ENCODE data around the gene PATJ.

The PATJ gene

DNA sequence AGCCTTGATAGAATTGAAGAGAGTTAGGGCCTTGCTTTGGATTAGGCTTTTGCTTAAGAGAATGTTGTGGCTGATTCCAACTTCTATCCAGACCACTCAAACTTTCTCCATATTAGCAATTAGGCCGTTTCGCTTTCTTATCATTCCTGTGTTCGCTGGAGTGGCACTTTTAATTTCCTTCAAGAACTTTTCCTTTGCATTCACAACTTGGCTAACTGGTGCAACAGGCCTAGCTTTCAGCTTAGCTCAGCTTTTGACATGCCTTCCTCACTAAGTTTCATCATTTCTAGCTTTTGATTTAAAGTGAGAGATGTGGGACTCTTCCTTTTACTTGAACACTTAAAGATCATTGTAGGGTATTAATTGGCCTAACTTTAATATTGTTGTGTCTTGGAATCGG is 268.7 kb downstream of the PATJ start:
- H3K4me3 Mint-ChIP-seq = no peak overlapping the region
- intact Hi-C loops (cut with micrococcal nuclease) = no loop called here
- H3K4me1 Mint-ChIP-seq (ENCODE audit: low read depth) = no peaks in the 10 kb centered on the region
- no peaks in the 10 kb centered on the region for H3K27me3 Mint-ChIP-seq
- no peak overlapping the region for H3K27ac Mint-ChIP-seq
- no peaks in the 10 kb centered on the region for H3K9me3 Mint-ChIP-seq
- H3K36me3 Mint-ChIP-seq (ENCODE audit: low read depth) = no peaks in the 10 kb centered on the region

DNA sequence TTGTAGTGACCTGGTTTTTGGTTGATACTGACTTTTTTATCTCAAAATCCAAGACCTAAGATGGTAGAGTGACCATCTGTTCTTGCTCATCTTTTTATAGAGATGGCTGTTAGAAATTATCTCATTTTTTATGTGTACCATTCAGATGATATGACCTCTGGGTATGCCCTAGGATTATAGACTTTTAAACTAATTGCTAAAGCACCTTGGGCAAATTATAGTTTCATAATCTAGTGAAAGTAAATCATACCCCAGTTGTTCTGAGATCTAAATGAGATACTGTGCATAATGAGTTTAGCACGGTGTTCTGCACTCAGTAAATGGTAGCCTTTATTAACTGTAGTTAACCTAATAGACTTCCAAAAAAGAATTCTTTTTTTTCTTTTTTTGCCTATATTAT is 269.8 kb downstream of the PATJ start:
- intact Hi-C loops (cut with micrococcal nuclease) = no loop called here
- H3K27me3 Mint-ChIP-seq = no peaks in the 10 kb centered on the region
- no peak overlapping the region for H3K4me3 Mint-ChIP-seq
- no peaks in the 10 kb centered on the region for H3K4me1 Mint-ChIP-seq (ENCODE audit: low read depth)
- no peaks in the 10 kb centered on the region for H3K36me3 Mint-ChIP-seq (ENCODE audit: low read depth)
- no peak overlapping the region for H3K27ac Mint-ChIP-seq
- no peaks in the 10 kb centered on the region for H3K9me3 Mint-ChIP-seq

- H3K27ac Mint-ChIP-seq = no peak overlapping the region
These were observed 270.6 kb downstream of the PATJ start for GRCh38 chr1:62012836-62013235.

DNA sequence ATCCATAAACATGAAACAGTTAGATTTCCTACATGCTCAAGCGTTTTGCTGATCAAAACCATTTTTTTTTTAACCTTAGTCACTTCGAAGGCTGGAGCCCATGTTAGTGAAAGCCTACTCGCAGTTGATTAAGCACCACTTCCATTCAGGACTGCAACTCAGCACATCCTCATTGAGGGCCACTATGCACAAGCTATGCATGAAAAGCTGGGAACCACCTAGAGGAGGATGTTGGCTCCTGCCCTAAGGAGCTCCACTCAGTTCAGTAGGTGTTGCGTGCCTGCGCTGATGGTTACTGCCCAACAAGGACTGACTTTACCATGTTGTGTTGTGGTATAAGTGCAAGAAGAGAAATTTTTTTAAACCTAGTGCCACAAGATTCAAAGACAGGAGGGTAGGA is 271.0 kb downstream of the PATJ start:
- no peaks in the 10 kb centered on the region for H3K27me3 Mint-ChIP-seq
- H3K36me3 Mint-ChIP-seq (ENCODE audit: low read depth) = no peaks in the 10 kb centered on the region
- H3K4me3 Mint-ChIP-seq = no peak overlapping the region
- H3K9me3 Mint-ChIP-seq = no peaks in the 10 kb centered on the region
- intact Hi-C loops (cut with micrococcal nuclease) = no loop called here
- H3K4me1 Mint-ChIP-seq (ENCODE audit: low read depth) = no peaks in the 10 kb centered on the region
- H3K27ac Mint-ChIP-seq = no peak overlapping the region

More at GRCh38 chr1:62012836-62013235, 270.6 kb downstream of the PATJ start:
- no peaks in the 10 kb centered on the region for H3K36me3 Mint-ChIP-seq (ENCODE audit: low read depth)
- no peaks in the 10 kb centered on the region for H3K4me1 Mint-ChIP-seq (ENCODE audit: low read depth)
- intact Hi-C loops (cut with micrococcal nuclease) = no loop called here
- no peaks in the 10 kb centered on the region for H3K9me3 Mint-ChIP-seq
- H3K27me3 Mint-ChIP-seq = no peaks in the 10 kb centered on the region
- no peak overlapping the region for H3K4me3 Mint-ChIP-seq

DNA sequence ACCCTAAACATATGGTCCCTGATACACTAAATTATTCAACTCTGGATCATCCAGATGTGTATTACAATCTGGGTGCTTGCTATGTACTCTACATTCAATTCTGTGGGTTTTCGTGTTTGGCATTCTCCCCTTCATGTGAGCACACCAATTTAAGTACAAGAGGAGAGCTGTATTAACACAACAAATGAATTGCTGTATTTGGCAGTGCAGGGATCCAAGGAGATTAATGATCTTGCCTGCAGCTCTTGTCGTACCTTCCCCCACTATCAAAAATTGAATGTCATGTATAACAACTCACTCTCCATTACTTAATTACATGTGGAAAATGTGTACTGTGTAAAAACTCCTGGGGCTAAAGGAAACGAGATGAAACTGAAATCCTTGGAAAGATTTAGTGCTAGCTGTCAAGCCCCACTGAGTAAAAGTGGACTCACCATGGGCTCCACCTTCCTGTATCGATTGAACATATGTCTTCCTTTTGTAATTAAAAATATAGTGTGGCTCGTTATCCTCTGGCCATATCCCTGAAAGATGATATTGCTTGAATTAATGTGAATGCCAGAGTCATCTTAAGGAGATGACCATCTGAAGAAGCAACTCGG is 280.2 kb downstream of the PATJ start:
- no peaks in the 10 kb centered on the region for H3K36me3 Mint-ChIP-seq (ENCODE audit: low read depth)
- no peak overlapping the region for H3K4me3 Mint-ChIP-seq
- no peaks in the 10 kb centered on the region for H3K27me3 Mint-ChIP-seq
- no peak overlapping the region for H3K27ac Mint-ChIP-seq
- no peaks in the 10 kb centered on the region for H3K9me3 Mint-ChIP-seq
- intact Hi-C loops (cut with micrococcal nuclease) = no loop called here
- H3K4me1 Mint-ChIP-seq (ENCODE audit: low read depth) = no peaks in the 10 kb centered on the region

- H3K4me3 Mint-ChIP-seq = no peak overlapping the region
- H3K4me1 Mint-ChIP-seq (ENCODE audit: low read depth) = no peaks in the 10 kb centered on the region
- intact Hi-C loops (cut with micrococcal nuclease) = no loop called here
- no peak overlapping the region for H3K27ac Mint-ChIP-seq
- H3K36me3 Mint-ChIP-seq (ENCODE audit: low read depth) = no peaks in the 10 kb centered on the region
- H3K27me3 Mint-ChIP-seq = no peaks in the 10 kb centered on the region
- H3K9me3 Mint-ChIP-seq = no peaks in the 10 kb centered on the region
These were observed 282.4 kb downstream of the PATJ start for GRCh38 chr1:62024690-62025089.

DNA sequence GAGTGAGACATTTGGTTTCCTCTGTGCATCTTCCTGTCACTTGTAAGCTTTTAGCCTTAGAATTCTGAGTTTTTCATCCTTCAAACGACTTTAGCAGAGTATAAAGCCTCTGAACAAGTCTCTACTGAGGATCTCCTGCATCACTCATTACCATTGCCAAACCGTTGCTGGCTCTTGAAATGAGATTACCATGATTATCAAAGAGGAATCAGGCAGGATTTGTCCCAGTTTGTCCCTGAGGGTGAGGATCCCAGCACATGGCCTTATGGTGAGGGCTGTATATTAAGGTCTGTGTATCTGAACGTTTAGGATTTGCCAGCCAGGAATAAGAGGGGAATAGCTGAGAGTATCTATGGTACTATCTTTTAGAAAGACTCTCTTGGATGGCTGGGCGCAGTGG is 282.9 kb downstream of the PATJ start:
- H3K36me3 Mint-ChIP-seq (ENCODE audit: low read depth) = no peaks in the 10 kb centered on the region

DNA sequence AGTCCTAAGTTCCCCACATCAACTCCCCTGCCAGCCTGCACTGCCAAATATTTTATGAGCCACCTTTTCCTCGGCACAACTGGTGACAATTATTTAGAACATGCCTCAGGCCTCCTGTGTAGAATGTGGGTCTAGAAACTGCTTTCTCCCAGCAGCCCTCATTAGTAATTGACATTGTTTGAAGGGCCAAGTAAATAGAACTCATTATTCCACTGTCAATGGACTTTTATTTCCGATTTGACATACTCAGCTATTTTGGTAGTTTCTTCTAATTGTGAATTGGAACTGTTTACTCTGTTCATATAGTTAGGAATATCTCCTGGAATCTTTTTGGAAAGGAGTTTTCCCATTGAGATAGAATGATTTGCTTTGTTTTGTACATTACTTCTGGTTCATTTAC is 283.6 kb downstream of the PATJ start:
- H3K4me3 Mint-ChIP-seq = no peak overlapping the region
- H3K27me3 Mint-ChIP-seq = no peaks in the 10 kb centered on the region
- H3K27ac Mint-ChIP-seq = no peak overlapping the region
- no peaks in the 10 kb centered on the region for H3K9me3 Mint-ChIP-seq
- no peaks in the 10 kb centered on the region for H3K36me3 Mint-ChIP-seq (ENCODE audit: low read depth)
- intact Hi-C loops (cut with micrococcal nuclease) = no loop called here
- no peaks in the 10 kb centered on the region for H3K4me1 Mint-ChIP-seq (ENCODE audit: low read depth)

More for the DNA sequence above, 282.9 kb downstream of the PATJ start:
- no peaks in the 10 kb centered on the region for H3K27me3 Mint-ChIP-seq
- H3K4me1 Mint-ChIP-seq (ENCODE audit: low read depth) = no peaks in the 10 kb centered on the region
- H3K9me3 Mint-ChIP-seq = no peaks in the 10 kb centered on the region
- H3K27ac Mint-ChIP-seq = no peak overlapping the region
- no peak overlapping the region for H3K4me3 Mint-ChIP-seq
- intact Hi-C loops (cut with micrococcal nuclease) = no loop called here

DNA sequence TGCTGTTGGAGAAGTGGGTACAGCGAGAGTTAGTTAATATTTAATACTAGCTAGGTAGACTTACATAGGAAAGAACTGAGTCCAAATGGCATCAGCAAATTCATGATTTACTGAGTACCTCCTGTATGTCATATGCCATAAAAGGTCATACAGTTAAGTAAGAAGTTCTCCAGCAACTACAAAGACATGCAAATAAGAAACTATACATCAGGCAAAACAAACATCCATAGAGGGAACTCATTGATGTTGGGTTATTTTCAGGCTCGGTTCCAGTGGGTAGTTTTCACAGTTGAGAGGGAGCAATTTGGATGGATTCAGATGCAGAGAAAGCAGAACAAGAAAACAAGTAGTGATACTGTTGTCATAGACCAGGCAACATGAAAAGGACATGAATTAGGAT is 287.4 kb downstream of the PATJ start:
- Mint-ChIP-seq H3K4me3 (no peak overlapping the region), H3K27ac (no peak overlapping the region), H3K27me3 (no peaks in the 10 kb centered on the region), H3K4me1 (ENCODE audit: low read depth) (no peaks in the 10 kb centered on the region), H3K9me3 (no peaks in the 10 kb centered on the region), H3K36me3 (ENCODE audit: low read depth) (no peaks in the 10 kb centered on the region)
- intact Hi-C loops (cut with micrococcal nuclease) = no loop called here

GRCh38 chr1:62034790-62035189 is 292.5 kb downstream of the PATJ start:
- no peaks in the 10 kb centered on the region for H3K36me3 Mint-ChIP-seq (ENCODE audit: low read depth)
- H3K4me1 Mint-ChIP-seq (ENCODE audit: low read depth) = no peaks in the 10 kb centered on the region
- intact Hi-C loops (cut with micrococcal nuclease) = no loop called here
- no peaks in the 10 kb centered on the region for H3K27me3 Mint-ChIP-seq
- no peak overlapping the region for H3K4me3 Mint-ChIP-seq
- no peaks in the 10 kb centered on the region for H3K9me3 Mint-ChIP-seq
- no peak overlapping the region for H3K27ac Mint-ChIP-seq

DNA sequence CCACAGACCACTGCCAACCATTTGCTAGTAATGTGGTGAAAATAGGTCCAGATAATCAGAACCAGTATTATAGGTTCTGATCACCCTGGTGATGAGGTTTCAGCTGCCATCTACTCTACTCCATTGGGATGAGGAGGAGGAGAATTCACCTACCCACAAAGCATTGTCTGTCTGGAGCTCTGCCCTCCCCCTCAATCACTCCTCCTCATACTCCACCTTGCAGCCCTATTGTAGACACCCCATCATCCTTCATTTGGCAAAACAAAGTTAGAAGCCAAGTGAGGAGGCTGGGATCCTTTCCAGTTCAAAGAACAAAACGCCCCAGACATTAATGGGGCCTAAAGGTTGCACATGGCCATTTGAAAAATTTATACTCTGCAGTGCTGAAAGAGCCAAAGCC is 295.0 kb downstream of the PATJ start:
- Mint-ChIP-seq H3K27ac (no peak overlapping the region), H3K9me3 (no peaks in the 10 kb centered on the region), H3K4me3 (no peak overlapping the region), H3K36me3 (ENCODE audit: low read depth) (no peaks in the 10 kb centered on the region), H3K4me1 (ENCODE audit: low read depth) (no peaks in the 10 kb centered on the region), H3K27me3 (no peaks in the 10 kb centered on the region)
- intact Hi-C loops (cut with micrococcal nuclease) = no loop called here

- Mint-ChIP-seq H3K4me1 (ENCODE audit: low read depth) (no peaks in the 10 kb centered on the region), H3K9me3 (no peaks in the 10 kb centered on the region), H3K4me3 (no peak overlapping the region), H3K27ac (no peak overlapping the region), H3K36me3 (ENCODE audit: low read depth) (no peaks in the 10 kb centered on the region), H3K27me3 (no peaks in the 10 kb centered on the region)
- intact Hi-C loops (cut with micrococcal nuclease) = no loop called here
These were observed 296.5 kb downstream of the PATJ start for GRCh38 chr1:62038594-62039284.

DNA sequence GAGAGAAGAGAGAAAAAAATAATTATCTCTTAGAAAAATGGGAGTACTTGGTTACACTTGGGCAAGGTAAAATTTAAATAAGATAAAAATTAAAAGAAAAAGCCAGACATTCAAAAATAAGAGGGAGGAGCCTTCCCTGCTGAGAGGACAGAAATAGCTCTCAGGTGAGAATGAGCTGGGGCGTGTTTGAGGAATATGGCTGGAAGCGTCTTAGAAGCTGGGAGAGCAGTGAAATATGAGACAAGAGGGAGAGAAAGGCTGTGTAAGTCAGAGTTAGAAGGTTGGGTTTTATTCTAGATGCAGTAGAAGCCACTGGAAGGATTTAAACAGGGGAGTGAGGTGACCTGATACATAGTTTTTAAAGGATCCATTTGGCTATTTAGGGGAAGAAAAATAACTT is 298.2 kb downstream of the PATJ start:
- no peaks in the 10 kb centered on the region for H3K36me3 Mint-ChIP-seq (ENCODE audit: low read depth)
- H3K27ac Mint-ChIP-seq = no peak overlapping the region
- H3K27me3 Mint-ChIP-seq = no peaks in the 10 kb centered on the region
- intact Hi-C loops (cut with micrococcal nuclease) = no loop called here
- H3K4me3 Mint-ChIP-seq = no peak overlapping the region
- no peaks in the 10 kb centered on the region for H3K9me3 Mint-ChIP-seq
- no peaks in the 10 kb centered on the region for H3K4me1 Mint-ChIP-seq (ENCODE audit: low read depth)

- Mint-ChIP-seq H3K9me3 (no peaks in the 10 kb centered on the region), H3K27ac (no peak overlapping the region), H3K4me1 (ENCODE audit: low read depth) (no peaks in the 10 kb centered on the region), H3K36me3 (ENCODE audit: low read depth) (no peaks in the 10 kb centered on the region), H3K27me3 (no peaks in the 10 kb centered on the region), H3K4me3 (no peak overlapping the region)
- intact Hi-C loops (cut with micrococcal nuclease) = no loop called here
These were observed 298.7 kb downstream of the PATJ start for GRCh38 chr1:62040973-62041372.

- intact Hi-C loops (cut with micrococcal nuclease) = no loop called here
- no peak overlapping the region for H3K27ac Mint-ChIP-seq
- H3K36me3 Mint-ChIP-seq (ENCODE audit: low read depth) = no peaks in the 10 kb centered on the region
- H3K4me1 Mint-ChIP-seq (ENCODE audit: low read depth) = no peaks in the 10 kb centered on the region
- no peak overlapping the region for H3K4me3 Mint-ChIP-seq
- H3K9me3 Mint-ChIP-seq = no peaks in the 10 kb centered on the region
- H3K27me3 Mint-ChIP-seq = no peaks in the 10 kb centered on the region
These were observed 300.9 kb downstream of the PATJ start for GRCh38 chr1:62043154-62043553.
